GM18858 (cell line): Measurements from ENCODE around the gene TPP1.

Source experiments
- ATAC-seq: cut with Tn5 transposase; IDR thresholded peaks from one replicate; pipeline ENCODE4 v1.9.1; 2021; ENCODE audit not compliant: unreplicated experiment

The TPP1 gene

DNA sequence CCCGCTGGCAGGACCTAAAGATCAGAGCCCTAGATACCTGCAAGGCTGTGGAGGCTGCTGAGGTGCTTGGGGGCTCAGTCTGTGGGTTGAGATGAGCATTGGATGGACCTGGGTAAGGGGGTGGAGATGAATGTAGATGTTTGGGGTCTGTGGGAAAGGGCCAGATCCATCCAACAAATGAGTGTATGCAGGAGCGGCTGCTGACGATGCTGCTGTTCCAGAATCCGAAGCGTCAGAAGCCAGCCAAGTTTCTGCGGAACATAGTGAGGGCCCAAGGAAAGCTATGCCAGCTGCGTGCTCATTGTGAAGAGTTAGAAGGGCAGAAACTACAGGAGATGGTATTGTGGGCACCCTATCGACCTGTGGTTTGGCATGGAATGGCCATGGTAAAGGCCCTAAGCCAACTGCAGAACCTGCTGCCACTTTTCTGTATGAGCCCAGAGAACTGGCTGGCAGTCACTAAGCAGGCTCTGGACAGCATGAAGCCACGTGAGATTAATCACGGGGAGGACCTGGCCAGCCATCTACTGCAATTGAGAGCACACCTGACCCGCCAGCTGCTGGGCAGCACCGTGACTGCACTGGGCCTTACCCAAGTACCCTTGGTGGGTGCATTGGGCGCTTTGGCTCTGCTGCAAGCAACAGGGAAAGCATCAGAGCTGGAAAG, 52.4 kb downstream of the TPP1 start:
- ATAC-seq = no peak

DNA sequence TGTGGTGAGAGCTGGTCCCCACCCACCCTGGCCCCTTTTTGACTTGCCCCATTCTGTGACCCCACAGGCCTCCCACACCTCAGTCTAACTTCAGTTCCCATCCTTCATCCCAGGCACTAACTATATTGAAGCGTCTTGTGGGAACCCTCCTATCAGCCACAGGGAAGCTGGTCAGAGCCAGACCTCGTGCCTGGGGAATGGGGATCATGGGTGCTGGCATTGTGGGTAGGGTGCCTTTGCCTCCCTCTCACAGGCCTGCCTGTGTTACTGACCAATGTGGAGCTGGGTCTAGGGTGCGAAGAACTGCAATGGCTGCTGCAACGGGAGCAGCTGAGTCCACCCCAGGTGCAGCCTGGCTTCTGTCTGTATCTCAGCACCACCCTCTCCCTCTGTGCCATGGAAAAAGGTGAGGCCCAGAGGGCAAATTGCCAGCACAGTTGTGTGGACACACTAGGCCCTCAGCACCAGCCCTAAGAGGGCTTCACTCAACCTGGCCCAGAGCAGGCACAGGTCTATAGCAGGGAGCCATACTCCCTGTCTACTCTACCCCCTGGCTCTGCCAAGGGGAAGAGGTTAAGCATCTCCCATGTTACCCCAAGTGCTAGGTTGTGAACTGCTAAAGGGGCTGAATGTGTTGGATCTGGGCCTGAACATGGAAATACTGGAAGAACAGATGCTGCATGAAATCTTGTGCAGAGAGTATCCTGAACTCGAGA, 53.1 kb downstream of the TPP1 start:
- no peak for ATAC-seq

DNA sequence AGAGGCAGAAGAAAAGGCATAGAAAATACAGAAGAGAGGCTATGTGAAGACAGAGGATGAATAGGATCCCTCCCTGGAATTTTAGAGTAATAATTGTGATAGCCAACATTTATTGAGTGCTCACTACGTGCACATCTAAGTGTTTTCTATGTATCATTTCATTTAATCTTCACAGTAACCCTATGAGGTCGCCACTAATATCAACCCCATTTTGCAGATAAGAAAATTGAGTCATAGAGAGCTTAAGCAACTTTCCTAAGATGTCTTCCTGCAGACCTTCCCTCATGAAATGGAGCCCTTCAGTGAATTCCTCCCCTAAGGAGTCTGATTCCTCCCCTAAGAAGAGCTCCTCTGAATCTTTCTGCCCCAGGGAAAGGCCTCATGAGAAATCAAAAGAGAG, 53.9 kb downstream of the TPP1 start:
- ATAC-seq = no peak

DNA sequence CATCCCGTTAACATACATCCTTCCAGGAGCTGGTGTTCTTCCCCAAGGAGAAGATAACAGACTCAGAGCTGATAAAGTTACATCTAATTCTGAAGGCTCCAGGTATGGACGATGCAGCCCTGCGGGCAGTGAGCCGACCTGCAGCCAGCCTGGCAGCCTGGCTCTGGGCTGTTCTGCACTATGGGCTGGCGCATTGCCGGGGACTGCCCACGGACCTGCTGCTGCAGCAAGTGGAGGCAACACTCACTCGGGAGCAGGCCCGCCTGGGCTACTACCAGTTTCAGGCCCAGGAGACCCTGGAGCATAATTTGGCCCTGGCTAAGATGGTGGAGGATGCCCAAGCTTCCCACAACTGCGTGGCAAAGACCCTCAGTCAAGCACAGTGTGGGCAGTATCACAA, 55.6 kb downstream of the TPP1 start:
- ATAC-seq = no peak

DNA sequence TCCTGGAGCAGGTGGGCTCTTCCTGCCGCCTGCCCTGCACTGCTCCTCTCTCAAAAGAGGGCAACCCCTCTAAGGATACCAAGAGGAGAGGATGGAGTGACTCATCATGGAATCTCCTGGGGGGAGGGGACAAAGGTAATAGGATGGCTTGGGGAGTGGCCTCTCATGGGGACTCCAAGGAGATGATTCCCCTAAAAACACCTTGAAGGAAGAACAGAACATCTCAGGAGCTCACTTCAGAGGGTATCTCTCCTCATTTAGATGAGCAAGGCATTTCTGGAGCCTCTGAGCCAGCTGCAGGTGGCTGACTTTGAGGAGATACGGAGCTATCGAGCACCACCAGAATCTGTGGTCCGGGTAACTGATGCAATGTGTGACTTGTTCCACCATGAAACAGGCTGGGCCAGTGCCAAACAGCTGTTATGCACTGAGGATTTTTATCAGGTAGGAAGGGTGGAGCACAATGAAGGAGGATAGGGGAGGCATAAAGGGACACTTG, 56.1 kb downstream of the TPP1 start:
- ATAC-seq = no peak
